Mononuclear cell (primary cell): ENCODE data around the gene SLC6A1. TPM values are rescaled to one million over a fixed set of nuclear protein-coding genes. Genes with fewer than 3 reads are reported as not detected.
"Not testable (repeated sequence)": the region's sequence is repeated elsewhere in the genome, so short reads cannot be mapped to it uniquely, and the experiment has no call there.

Experiments used
- H3K27me3 ChIP-seq: 2 replicates; pipeline ENCODE4 v1.6.0; 2011; ENCODE audit warnings: low read length, control low read depth; ENCODE audit not compliant: insufficient read depth
- H3K4me1 ChIP-seq: 2 replicates; pipeline ENCODE4 v1.5.1; 2011; ENCODE audit warnings: mild to moderate bottlenecking, low read length, control low read depth; ENCODE audit not compliant: insufficient read depth
- H3K4me3 ChIP-seq: 2 replicates; pipeline ENCODE4 v1.5.1; 2011; ENCODE audit warnings: mild to moderate bottlenecking, low read length, moderate library complexity
- H3K9me3 ChIP-seq: 2 replicates; pipeline ENCODE4 v1.5.1; 2011; ENCODE audit warnings: low read depth, mild to moderate bottlenecking, control low read depth, low read length
- total RNA-seq: library from RNA; depleted of rRNA; stranded (reverse); fragments of >200 nt; gene quantifications from one replicate; pipeline ENCODE4 v1.2.3, GENCODE V29; 2012

The SLC6A1 gene
- total RNA-seq, 1 donor = under 0.01 TPM

DNA sequence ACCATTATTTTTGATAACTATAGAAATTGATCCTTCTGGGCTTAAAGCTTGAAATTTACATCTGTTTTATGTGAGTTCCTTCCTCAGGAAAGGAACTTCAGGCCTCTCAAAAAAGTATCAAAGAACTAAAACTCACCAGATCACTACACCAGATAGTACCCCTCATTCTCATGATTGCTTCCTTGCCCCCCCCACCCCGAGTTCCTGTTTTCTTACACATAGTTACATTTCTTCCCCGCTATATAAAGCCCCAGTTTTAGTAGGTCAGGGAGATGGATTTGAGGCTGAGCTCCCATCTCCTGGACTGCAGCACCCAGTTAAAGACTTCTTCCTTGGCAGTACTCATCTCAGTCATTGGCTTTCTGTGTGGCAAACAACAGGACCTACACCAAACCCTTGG is 81.5 kb downstream of the SLC6A1 start:
- Histone ChIP-seq H3K27me3 (no peaks in the 10 kb centered on the region), H3K4me3 (no peak overlapping the region), H3K4me1 (peaks cover 51% of the 10 kb centered on the region), H3K9me3 (no peaks in the 10 kb centered on the region)

DNA sequence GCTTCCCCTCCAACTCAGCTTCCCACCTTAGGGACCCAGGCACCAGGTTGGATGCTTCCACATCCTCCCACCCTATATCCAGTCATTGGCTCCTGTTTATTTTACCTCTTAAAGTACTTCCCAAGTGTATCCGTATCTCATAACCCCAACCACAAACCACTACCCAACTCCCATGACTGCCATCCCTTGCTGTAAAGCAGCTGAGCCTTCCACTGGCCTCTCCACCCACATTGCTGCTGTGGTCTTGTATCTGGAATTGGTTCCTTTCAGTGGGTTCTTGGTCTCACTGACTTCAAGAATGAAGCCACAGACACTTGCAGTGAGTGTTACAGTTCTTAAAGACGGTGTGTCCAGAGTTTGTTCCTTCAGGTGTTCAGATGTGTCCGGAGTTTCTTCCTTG is 81.9 kb downstream of the SLC6A1 start:
- H3K4me3 ChIP-seq = no peak overlapping the region
- no peaks in the 10 kb centered on the region for H3K27me3 ChIP-seq
- peaks cover 56% of the 10 kb centered on the region for H3K4me1 ChIP-seq
- no peaks in the 10 kb centered on the region for H3K9me3 ChIP-seq

DNA sequence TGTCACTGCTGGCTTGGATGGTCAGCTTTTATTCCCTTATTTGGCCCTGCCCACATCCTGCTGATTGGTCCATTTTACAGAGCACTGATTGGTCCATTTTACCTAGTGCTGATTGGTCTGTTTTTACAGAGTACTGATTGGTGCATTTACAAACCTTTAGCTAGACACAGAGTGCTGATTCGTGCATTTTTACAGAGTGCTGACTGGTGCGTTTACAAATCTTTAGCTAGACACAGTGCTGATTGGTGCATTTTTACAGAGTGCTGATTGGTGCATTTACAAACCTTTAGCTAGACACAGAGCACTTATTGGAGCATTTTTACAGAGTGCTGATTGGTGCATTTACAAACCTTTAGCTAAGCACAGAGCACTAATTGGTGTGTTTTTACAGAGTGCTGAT is 82.6 kb downstream of the SLC6A1 start:
- H3K4me3 ChIP-seq, H3K9me3 ChIP-seq, H3K27me3 ChIP-seq: not testable (repeated sequence)
- H3K4me1 ChIP-seq = peaks cover 59% of the 10 kb centered on the region

DNA sequence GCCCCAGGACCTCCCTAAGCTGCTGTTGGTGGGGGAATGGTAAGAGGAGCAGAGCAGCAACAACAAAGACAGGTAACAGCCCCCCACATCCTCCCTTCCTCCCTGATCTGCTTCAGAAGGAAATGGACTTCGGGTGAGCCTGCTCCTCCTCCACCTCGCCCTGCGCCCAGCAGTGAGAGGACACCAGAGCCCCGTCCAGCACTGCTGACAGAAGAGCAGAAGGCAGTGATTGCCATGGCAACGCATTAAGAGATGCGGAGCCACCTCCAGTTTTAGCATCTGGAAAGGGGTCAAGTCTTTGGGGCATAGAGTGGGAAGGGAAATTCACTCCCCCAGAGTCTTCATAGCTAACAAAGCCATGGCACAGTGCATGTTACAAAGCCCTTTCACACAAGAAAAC is 84.2 kb downstream of the SLC6A1 start:
- H3K9me3 ChIP-seq = no peaks in the 10 kb centered on the region
- peaks cover 59% of the 10 kb centered on the region for H3K4me1 ChIP-seq
- H3K4me3 ChIP-seq = no peak overlapping the region
- H3K27me3 ChIP-seq = no peaks in the 10 kb centered on the region

DNA sequence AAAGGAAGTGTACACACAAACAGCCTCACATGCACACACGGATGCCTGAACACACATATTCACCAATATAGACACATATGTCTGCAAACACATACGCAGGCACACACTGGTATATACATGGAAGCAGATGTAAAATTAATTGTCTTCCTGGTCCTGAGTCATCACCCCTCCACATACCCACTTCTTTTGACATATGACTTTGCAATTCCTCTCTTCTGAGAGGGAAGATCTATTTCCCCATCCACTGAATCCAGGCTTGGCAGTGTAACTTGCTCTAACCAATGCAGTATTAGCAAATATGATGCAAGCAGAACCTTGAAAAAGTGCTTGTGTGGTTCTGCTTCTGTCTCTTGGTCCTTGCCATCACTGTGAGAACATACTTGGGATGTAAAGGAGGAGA is 84.9 kb downstream of the SLC6A1 start:
- Histone ChIP-seq H3K27me3 (no peaks in the 10 kb centered on the region), H3K4me3 (no peak overlapping the region), H3K9me3 (no peaks in the 10 kb centered on the region), H3K4me1 (peaks cover 56% of the 10 kb centered on the region)

DNA sequence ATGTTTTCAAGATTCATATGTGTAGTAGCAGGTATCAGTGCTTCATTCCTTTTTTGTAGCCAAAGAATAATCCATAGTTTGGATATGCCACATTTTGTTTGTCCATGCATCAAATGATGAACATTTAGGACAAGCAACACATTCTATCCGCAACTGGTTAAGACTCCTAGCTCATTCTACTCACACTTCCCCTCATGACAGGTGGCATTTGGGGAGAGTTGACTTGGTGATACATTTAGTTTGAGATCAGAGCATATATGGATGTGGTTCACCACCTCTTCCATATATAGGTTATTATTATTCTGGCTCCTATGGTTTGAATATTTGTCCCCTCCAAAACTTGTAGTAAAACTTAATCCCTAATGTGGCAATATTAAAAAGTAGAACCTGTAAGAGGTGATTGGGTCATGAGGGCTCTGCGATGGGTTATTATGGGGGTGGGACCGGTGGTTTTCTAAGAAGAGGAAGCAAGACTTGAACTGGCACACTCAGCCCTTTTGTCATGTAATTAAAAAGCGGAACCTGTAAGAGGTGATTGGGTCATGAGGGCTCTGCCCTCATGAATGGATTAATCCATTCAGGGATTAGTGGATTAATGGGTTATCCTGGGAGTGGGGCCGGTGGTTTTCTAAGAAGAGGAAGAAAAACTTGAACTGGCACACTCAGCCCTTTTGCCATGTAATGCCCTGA is 86.4 kb downstream of the SLC6A1 start:
- Histone ChIP-seq H3K9me3 (no peaks in the 10 kb centered on the region), H3K27me3 (no peaks in the 10 kb centered on the region), H3K4me3 (no peak overlapping the region), H3K4me1 (peaks cover 43% of the 10 kb centered on the region)

DNA sequence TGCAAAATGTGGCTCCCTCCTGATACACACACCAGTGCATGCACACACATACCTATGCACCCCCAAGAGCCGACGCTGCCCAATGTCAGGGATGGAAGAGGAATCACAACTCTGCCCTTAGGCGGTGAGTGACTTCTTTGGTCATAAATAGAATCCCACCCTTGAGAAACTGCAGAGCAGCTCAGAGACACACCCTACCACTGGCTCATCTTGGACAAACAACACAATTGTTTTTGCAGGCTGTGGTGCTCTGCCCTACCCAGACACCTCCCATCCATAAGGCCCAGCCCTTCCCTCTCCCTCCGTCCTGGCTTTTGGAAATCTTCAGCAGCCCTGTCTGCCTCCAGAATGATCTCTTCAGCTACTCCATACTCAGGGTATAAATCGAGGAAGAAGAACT is 87.9 kb downstream of the SLC6A1 start:
- Histone ChIP-seq H3K9me3 (no peaks in the 10 kb centered on the region), H3K4me3 (no peak overlapping the region), H3K4me1 (peaks cover 38% of the 10 kb centered on the region), H3K27me3 (no peaks in the 10 kb centered on the region)

DNA sequence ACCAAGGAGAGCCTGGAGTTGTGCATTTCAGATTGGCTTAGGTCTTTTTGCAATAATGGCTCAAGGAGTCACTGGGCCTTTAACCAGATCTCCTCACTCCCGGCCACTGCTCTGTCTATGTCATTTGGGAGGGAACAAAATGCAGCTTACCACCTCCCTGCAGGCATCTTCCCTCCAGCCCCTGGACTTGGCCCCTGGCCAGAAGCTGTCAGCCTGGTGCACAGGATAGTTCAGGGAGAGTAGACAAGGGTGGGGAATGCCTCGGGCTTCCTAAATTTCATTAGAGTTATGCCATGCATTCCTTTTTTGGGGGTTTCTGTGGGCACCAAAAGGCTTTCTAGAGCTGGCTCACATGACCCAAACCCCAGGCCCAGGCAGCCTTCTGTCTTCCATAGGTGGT is 91.5 kb downstream of the SLC6A1 start:
- Histone ChIP-seq H3K4me3 (no peak overlapping the region), H3K27me3 (no peaks in the 10 kb centered on the region), H3K9me3 (no peaks in the 10 kb centered on the region), H3K4me1 (peaks cover 14% of the 10 kb centered on the region)

DNA sequence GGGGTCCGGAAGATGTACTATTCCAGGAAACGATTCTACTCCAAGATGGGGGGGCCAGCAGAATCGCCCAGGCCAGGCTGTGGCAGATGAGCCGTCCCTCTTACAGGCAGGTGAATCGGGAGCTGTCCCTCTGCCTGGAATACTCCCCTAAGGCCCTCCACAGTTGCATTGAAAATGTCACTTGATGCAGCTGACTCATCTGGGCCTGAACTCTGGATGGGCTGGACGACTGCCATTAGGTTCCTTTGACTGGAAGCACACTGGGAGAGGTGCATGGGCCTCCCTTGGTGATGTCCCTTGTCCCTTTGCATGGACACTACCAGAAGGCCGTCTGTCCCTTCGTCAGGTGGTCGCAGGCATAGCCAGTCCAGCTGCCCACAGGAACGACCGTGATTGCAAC is 92.1 kb downstream of the SLC6A1 start:
- H3K27me3 ChIP-seq = no peaks in the 10 kb centered on the region
- H3K4me3 ChIP-seq = no peak overlapping the region
- no peaks in the 10 kb centered on the region for H3K9me3 ChIP-seq
- H3K4me1 ChIP-seq = peaks cover 9% of the 10 kb centered on the region

DNA sequence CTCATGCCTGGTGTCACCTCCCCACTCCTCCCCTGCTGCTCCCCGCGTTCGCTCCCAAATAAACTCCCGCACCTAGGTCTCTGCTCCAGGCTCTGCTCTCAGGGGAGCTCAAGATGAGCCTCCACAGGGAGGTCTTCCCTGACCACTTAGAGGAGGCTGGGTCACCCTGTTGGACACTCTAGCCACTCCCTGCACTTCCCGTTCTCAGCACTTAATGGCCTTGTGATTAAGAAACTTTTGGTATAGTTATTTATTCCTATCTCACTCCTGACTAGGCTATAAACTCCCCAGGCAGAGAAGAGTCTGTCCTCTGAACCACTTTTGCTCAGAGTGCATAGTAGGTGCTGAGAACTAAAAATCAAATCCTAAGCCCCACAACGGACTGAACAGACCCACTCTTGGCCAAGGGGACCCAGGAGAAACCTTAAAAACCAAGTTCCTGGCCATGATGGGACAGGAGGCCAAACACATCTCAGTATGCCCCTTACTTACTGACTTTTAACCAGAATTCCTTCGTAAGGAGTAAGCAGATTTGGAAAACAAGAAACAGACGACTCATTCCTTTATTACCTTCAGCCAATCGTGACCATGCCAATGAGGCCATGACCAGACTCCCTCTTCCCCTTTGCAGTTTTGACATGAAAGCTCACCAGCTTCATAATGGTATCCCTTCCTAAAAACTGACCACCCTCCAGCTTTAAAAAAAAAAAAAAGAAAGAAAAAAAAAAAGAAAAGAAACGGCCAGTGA is 92.7 kb downstream of the SLC6A1 start:
- H3K4me1 ChIP-seq = peaks cover 8% of the 10 kb centered on the region
- H3K27me3 ChIP-seq = no peaks in the 10 kb centered on the region
- H3K4me3 ChIP-seq = no peak overlapping the region
- no peaks in the 10 kb centered on the region for H3K9me3 ChIP-seq

DNA sequence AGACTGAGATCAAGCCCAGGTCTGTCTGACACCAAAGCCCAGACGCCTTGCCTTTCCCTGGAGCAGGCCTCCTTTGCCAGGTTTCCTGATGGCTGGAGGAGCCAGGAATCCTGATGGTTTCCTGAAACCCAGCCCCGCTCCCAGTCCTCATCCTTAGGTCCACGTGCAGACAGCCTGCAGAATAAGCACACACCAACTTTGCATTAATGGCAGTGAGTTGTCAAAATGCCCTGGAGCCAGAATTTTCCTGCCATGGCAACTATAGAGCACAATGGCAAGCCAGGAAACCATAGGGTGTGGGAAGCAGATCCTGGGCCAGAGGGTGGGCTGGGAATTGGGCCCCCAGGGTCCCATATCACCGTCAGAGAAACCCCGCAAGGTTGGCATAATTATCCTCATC is 94.3 kb downstream of the SLC6A1 start:
- Histone ChIP-seq H3K9me3 (no peaks in the 10 kb centered on the region), H3K27me3 (no peaks in the 10 kb centered on the region), H3K4me1 (peaks cover 8% of the 10 kb centered on the region), H3K4me3 (no peak overlapping the region)

DNA sequence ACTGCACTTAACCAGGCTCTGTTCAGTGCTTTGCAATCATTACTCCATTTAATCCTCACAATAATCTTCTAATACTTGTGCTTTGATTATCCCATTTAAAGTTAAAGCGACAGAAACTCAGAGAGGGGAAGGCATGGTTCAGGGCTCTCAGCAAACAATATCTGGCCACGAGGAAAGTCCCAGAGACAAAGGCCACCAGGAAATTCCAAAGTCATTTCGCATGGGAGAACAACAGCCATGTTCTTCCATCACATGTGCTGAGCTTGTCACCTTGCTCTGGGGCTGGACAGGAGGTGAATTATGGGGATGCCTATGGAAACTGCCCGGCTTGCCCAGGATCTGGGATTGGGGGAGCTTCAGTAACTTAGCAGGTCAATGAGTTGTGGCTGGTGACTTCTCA is 95.5 kb downstream of the SLC6A1 start:
- Histone ChIP-seq H3K27me3 (no peaks in the 10 kb centered on the region), H3K4me1 (peaks cover 8% of the 10 kb centered on the region), H3K4me3 (no peak overlapping the region), H3K9me3 (no peaks in the 10 kb centered on the region)

DNA sequence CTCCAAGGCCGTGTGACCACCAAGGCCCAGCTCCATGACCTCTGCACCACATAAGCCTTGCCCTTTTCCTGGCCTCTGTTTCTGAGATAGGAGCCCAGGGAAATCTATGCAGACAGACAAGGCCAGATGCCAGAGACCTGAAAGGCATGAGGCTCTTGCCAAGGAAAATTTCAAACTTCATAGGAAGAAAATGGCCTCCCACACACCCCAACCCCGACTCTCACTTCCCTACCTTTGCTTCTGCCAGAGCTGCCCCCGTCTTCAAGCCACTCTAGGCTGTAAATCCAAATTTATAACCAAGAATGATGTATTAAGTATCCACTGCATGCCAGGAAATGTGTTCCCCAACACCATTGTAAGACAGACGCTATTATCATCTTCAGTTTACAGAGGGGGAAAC is 96.3 kb downstream of the SLC6A1 start:
- no peak overlapping the region for H3K4me3 ChIP-seq
- no peaks in the 10 kb centered on the region for H3K27me3 ChIP-seq
- peaks cover 8% of the 10 kb centered on the region for H3K4me1 ChIP-seq
- H3K9me3 ChIP-seq = no peaks in the 10 kb centered on the region
